ENCODE results near the gene SORT1.
A peak's percentile ranks its signal among the peaks of the same experiment; 100 is the strongest.
"Not testable (repeated sequence)": the region's sequence is repeated elsewhere in the genome, so short reads cannot be mapped to it uniquely, and the experiment has no call there.

The SORT1 gene

DNA sequence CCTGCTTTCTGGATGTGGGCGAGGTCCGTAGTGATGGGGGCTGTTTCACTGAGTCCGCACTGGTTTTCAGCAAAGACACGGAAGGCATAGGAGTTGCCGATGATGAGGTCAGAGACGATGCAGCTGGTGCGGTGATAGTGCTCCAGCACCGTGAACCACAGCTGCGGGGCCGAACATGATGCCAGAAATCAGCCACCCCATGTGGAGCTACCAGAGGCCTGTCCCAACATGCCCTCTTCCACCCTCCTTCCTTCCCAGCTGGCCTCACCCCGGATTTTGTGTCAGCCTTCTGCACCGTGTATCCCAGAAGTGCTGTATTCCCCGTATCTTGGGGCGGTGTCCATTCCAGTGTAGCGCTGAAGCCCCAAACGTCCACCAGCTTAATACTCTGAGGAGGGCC lies 100.9 kb downstream of the SORT1 start:
- DNase-seq (ENCODE audit: low read depth), result no peak

DNA sequence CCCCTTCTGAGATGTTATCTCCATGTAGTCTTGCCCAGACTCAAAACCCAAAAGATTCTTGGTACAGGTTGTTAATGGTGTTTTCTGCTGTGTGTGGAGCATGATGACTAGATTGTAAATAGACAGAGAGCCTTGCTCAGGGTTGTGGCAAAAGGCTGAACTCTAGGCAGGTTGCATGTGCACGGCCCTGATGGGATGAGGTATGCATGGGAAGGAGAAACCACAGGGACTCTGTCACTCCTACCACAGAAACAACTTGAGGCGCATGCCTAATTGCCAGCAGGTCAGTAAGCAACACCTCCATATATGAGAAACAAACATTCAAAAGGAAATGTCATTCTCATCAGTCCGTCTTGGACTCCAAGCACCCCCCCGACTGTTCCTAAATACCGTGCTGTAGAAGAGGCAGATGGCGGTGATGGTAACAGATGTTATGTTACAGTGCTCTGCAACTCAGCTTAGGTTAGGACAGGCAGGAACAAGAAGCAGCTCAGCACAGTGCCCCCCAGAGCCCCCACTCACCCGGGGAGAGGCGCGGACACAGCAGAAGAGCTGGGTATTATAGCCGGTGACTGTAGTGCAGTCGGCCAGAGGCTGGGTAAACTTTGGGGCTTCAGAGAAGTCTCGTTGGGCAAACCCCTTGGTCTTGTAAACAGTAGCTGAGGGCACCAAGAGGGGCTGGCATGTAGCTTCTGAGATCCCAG lies 101.9 kb downstream of the SORT1 start:
- DNase-seq (ENCODE audit: low read depth), result no peak

DNA sequence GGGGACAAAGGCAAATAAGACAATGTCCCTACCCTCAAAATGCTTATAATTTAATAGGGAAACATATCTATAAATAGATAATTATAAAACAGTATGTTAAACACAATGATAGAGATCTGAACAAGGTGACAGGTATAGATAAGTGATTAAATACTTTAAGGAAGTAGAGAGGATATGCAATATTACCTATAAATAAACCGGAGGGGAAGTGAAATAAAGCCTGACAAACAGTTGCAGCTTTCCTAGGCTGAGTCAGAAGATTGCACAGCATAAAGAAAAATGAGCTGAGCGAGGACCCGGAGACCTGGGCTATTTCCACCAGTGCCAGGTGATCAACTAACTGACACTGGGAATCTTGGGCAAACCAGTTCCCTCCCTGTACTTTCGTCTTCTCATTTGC lies 103.2 kb downstream of the SORT1 start:
- no peak for DNase-seq (ENCODE audit: low read depth)

DNA sequence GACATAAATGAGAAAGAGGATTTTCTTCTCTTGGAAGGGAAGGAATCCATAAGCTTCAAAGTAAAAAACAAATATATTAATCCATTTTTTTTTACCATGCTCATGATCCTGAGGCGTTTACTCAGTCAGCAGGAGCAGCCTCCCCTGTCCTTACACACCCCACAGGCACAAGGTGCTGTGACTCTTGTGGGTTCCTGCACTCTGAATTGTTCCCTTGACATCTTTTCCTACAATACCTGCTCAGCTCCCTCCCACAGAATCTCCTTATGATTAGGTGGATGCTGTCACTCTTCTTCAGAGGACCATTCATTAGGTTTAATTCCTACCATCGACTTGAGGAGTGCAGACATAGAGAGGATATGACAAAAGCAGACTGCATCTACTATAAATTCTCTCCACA lies 104.7 kb downstream of the SORT1 start:
- DNase-seq (ENCODE audit: low read depth), result no peak

DNA sequence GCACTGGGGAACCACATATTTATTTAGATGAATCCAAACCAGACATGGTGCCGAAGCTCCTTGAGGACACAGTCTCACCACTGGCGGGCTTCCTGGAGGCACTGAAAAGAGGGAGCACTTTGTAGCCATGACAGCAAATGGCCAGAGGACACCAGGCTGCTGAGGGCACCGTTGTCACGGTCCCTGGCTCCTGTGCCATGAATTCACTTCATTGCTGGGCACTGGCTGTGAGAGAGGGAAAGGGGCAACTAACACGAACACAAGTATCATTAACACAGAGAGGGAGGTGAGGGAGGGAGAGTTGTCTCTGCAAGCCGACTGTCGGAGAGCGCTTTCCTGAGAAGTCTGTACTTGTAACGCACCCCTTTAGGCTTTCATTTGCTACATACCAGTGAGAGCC lies 105.4 kb downstream of the SORT1 start:
- DNase-seq (ENCODE audit: low read depth), result no peak

DNA sequence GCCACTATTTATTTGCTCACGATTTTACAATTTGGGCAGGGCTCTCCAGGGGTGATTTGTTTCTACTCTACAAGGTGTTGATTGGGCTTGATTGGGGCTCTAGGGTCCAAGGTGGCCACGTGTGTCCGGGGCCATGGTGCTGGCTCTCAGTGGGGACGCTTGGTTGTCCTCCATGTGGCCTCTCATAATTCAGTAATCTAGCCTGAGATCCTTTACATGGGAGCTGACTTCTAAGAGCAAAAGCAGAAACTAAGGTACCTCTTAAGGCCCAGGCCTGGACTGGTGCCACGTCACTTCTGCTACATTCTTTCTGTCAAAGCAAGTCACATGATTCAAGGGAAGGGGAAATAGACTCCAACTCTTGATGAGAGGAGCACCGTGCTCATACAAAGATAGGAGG lies 106.7 kb downstream of the SORT1 start:
- DNase-seq (ENCODE audit: low read depth), result no peak

DNA sequence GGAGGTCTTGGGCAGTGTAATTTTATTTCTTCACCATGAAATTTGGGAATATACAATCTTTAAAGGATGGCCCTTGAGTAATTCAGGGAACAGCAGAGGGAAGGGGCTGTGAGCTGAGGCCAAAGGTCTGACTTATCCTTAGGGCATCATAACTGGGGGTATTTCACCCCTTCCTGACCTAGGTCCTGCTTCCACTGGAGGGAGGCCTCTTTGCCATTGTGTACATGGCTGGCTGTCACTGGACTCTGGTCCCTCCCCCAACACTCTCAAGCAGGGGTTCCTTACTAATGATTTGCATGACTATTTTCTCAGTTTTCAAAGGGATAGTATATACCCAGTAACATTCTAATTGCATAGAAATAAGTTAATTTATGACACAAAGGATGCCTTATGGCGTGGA lies 107.6 kb downstream of the SORT1 start:
- DNase-seq (ENCODE audit: low read depth), result no peak

DNA sequence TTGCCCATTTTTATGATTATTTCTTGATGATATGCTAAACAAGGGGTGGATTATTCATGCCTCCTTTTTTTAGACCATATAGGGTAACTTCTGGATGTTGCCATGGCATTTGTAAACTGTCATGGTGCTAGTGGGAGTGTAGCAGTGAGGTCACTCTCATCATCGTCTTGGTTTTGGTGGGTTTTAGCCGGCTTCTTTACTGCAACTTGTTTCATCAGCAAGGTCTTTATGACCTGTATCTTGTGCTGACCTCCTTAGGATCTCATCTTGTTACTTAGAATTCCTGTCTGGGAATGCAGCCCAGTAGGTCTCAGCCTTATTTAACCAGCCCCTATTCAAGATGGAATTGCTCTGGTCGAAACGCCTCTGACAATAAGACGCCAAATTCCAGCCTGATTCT lies 111.0 kb downstream of the SORT1 start:
- DNase-seq (ENCODE audit: low read depth), result not testable (repeated sequence)

DNA sequence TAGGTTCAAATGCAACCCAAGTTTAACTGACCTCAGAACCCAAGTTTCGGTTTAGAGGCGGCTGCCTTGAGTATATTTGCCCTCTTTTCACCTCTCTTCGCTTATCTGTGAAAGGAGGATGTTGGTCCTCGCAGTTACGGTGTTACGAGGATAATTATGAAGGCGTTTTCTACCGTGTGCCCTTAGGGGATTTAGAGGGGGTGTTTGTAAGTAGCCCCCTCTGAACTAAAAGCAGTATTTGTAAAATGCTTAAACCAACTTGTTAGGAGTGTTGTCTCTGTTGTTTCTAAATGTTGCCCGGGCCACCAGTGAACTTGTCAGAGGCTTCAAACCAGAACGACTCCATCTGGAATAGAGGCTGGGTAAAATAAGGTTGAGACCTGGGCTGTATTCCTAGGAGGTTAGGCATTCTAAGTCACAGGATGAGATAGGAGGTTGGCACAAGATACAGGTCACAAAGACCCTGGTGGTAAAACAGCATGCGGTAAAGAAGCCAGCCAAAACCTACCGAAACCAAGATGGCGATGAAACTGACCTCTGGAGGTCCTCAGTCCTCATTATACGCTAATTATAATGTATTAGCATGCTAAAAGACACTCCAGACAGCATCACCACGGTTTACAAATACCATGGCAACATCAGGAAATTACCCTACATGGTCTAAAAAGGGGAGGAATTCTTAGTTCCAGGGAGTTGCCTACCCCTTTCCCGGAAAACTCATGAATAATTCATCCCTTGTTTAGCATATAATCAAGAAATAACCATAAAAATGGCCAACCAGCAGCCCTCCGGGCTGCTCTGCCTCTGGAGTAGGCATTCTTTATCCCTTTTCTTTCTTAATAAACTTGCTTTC lies 113.7 kb downstream of the SORT1 start:
- no peak for DNase-seq (ENCODE audit: low read depth)

DNA sequence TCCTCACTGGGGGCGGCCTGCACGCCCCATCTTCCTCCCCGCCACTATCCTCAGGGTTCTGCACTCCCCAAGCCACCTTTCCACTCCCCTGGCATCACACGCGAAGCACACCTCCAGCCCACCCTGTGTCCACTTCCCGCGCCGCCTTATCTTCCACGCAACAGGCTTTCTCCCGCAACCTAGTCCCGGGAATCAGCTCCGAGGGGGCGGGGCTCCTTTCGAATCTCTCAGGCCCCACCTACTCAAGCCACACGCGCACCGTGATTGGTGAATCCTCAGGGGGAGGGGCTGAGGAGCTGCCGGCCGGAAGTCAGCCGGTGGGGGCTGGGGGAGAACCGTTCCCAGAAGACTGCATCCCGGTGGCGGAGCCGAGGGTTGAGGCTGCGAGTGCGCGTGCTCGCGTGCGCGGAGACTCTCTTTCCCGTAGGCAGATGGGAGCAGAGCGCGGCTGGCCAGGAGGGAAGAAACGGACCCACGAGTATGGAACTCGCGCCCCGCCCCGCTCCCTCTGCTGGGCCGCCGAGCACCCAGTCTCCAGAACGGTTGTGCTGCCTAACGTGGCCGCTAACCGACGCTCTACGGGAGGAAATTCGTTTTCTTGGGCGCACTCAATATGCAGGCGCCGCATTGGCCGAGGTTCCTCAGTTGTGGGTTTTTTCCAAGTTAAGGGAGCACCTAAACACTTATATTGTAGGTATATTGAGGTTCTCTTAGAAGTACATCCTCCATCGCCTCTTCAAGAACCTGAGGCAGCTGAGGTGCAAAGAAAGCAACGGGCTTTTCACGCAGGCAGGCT lies 114.6 kb downstream of the SORT1 start, which contains the start of gene PSRC1:
TSS of gene PSRC1 (minus strand) at position 194 of the 796 bp plus-strand sequence.
- DNase-seq (ENCODE audit: low read depth), result peak; percentile 97

DNA sequence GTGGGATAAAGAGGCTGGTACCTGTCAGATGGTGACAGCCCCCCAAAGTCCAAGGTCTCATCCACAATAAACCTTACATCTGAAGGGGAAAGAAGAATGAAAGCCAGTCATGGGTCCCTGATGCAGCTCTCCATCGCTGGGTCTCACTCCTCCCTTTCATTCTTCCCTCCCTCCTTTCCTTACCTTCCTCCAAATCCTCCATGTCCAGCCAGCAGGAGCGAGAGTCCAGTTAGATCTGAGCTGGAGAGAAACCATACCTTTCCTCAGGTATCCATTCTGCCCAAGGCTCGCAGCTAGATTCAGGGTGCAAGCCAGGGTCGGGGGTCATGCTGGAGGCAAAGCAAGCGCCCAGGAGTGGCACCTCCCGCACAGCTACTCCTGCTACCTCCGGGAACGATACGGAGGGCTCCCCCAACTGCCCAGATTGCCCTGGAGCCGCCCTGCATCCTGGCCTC lies 115.2 kb downstream of the SORT1 start:
- DNase-seq (ENCODE audit: low read depth), result no peak

DNA sequence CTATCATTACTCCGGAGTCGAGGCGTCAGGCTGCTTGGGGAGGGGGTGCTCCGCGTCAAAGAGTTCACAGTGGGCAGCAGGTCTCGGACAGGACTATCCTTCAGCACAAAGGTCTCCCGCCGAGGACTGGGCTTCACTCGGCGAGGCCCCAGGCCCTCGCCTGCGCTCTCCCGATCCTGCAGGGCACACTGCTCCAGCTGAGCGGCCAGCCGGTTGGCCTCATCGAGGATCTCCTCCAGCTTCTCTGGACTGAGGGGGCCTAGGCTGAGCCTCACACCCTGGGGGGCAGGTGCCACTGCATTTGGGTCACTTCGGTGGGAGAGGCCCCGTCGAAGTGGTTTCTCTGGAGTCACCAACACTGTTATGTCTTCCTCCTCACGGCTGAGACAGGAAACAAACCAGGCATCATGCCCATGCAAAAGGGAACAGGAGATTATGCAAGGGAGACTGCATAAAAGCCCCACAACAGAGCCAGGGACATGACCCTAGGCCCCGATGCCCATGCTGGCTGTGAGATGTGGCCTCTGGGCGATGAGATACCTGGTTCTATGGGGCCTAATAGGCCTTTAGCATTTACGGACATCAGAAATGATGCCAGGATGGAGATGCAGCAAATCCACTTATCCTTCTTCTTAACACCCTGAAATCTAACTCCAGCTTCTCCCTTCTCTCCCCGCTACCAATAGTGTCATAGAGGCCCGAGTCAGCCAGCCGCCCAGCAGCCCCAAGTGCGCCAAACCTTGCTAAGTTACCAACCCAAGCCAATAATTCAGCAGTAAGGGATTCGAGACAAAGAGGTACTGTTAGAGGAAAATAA lies 115.8 kb downstream of the SORT1 start:
- peak; percentile 29 for DNase-seq (ENCODE audit: low read depth)

DNA sequence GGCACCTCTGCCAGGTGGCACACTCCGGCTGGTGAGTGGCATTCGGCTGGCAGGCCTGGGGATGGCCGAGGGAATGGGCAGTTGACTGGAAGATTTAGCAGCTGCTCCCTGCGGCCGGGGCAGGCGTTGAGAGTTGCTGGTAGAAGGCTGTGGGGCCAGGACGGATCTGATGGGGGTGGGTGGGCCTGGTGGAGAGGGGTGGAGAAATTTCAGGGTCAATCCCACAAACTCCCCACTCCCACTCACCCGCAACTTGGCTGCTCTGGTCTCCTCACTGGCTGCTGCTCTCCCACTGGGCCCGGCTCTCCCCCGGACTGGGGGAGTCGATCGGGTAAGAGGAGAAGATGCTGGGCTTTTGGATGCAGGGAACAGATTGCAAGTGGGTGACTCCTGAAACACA lies 116.9 kb downstream of the SORT1 start:
- DNase-seq (ENCODE audit: low read depth), result no peak

DNA sequence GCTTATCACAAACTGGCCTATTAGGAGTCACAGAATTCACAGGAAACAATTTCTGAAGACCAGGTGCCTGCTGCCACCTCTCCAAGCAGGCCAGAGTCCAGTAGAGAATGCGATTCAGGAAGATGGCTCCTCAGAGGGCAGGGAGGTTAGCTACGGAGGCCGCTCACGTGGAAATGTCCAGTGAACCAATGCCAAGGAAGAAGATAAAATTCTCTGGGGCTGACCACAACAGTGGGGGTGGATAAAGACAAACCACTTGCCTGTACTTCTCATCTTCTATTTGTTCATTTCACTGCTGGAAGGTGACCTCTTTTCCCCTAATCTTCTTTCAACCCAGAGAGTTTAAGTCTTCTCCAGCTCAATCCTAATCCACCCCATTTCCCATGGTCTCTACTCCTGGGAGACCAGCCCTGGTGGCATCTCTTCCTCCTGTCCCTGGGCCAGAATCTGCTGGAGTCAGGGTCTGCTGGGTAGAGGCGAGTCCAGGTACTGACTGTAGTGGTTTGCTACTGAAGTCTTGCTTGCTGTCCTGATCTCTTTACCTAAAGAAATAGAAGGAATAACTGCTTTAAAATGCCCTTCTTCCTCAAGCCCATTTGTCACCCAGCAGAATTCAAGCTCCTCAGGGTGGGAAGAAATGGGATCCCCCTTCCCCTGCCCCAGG lies 118.0 kb downstream of the SORT1 start:
- DNase-seq (ENCODE audit: low read depth), result no peak

DNA sequence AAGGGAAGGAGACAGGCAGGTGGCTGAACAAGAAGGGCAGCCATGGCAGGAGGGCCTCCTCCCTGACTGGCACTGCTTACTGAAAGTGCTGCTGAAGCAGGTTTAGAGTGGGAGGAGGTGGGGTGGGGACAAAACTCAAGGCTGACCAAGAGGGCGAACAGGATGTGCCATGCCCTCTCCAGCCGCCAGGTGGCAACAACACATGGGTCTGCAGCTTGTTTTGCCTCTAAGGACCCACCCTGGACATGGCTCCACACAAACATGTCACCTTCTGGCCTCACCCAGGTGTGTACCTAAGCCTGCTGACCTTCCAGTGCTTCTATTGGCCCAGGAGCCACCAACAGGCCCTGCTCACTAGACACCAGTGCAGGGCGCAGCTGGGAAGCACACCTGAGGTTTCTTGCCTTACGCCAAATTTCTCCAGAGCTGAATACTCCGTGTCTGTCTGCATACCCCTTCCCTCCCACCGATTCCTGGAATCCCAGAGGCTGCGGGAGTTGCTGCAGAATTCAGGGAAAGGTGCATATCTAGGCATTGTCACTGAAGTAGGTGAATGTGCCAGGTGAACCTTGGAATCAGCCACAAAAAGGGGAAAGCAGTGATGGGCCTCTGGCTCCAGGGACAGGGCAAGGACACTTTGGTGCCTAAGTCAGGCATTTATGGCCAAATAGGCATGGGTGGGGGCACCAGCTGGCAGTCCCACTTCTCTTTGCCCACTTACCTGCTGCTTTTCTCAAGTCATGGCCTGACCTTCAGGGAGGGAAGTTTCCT lies 120.1 kb downstream of the SORT1 start:
- DNase-seq (ENCODE audit: low read depth), result peak; percentile 75

DNA sequence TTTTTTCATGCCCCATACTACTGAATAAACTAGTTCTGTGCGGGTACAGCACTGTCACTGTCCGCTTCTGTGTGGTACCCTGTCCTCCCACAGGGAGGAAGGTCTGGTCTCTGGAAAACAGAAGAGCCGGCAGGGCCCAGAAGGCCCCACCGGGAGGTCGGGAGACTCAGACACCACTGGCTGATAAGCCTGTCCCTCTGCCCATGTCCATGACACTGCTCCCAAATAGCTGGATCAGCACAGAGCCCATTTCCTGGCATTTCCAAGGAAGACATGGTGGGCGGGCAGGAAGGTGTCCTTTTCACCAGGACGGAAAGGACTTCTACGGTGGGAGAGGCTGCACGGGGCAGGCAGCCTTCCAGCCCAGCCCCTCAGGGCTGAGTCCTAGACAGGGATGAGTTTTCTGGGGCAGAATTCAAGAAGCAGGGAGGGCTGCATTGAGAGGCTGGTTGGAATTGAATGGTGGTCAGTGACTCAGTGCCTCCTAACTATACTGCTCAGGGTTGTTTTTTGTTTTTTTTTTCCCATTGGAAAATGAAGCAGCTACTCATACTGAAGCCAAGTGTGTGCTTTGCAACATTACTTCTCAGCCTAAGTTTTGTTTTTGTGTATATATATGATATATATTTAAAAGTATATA lies 121.9 kb downstream of the SORT1 start:
- DNase-seq (ENCODE audit: low read depth), result peak; percentile 83

DNA sequence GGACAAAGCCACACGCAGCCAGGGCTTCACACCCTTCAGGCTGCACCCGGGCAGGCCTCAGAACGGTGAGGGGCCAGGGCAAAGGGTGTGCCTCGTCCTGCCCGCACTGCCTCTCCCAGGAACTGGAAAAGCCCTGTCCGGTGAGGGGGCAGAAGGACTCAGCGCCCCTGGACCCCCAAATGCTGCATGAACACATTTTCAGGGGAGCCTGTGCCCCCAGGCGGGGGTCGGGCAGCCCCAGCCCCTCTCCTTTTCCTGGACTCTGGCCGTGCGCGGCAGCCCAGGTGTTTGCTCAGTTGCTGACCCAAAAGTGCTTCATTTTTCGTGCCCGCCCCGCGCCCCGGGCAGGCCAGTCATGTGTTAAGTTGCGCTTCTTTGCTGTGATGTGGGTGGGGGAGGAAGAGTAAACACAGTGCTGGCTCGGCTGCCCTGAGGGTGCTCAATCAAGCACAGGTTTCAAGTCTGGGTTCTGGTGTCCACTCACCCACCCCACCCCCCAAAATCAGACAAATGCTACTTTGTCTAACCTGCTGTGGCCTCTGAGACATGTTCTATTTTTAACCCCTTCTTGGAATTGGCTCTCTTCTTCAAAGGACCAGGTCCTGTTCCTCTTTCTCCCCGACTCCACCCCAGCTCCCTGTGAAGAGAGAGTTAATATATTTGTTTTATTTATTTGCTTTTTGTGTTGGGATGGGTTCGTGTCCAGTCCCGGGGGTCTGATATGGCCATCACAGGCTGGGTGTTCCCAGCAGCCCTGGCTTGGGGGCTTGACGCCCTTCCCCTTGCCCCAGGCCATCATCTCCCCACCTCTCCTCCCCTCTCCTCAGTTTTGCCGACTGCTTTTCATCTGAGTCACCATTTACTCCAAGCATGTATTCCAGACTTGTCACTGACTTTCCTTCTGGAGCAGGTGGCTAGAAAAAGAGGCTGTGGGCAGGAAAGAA lies 122.9 kb downstream of the SORT1 start:
- DNase-seq (ENCODE audit: low read depth), result peak; percentile 79

DNA sequence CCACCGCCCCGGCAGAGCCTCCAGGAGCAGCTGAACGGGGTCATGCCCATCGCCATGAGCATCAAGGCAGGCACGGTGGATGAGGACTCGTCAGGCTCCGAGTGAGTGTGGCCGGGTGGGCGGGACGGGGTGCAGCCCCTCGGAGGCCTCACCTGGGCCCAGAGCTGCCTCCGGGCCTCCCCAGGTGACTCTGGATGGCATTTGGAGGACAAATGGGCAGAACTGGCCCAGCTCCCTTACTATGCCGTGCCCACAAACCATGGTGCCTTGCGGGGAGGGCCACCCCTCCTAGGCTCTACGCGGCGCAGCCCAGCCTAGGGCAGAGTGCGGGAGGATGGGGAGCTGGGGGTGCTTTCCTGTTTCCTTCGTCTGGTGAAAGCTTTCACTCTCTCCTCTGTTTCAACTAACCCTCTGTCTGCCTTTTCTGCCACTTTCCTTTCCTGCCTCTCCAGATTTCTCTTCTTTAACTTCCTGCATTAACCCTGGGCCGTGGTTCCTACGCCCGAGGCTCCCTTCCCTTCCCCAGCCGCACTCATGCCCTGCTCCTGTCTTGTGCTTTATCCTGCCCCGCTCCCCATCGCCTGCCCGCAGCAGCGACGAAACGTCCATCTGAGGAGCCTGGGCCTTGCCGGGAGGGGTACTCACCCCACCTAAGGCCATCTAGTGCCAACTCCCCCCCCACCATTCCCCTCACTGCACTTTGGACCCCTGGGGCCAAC lies 124.0 kb downstream of the SORT1 start:
- no peak for DNase-seq (ENCODE audit: low read depth)
